Lung (tissue), 12 donors: ENCODE results near the gene DNAH17. TPM values are rescaled to one million over a fixed set of nuclear protein-coding genes. Genes with fewer than 3 reads are reported as not detected.

Experiments
- ATAC-seq: fragments of 200-7000 bp; cut with Tn5 transposase; one replicate; pipeline ENCODE4 v1.9.1; 2020; ENCODE audit warnings: moderate number of reproducible peaks; ENCODE audit not compliant: insufficient read depth, low FRiP score
- DNase-seq, 3 donors: peaks; one replicate each; pipeline ENCODE4 v3.0.0-alpha.2; 2013 to 2017
- H3K27ac ChIP-seq, 2 donors: one replicate each; pipeline ENCODE4 v1.5.1; 2013; ENCODE audit warnings: mild to moderate bottlenecking in 2 of 2, moderate library complexity in 2 of 2, control low read depth in 1 of 2, inconsistent platforms in 1 of 2, low read depth in 1 of 2, low read length in 1 of 2
- H3K27me3 ChIP-seq, 3 donors: one replicate each; pipeline ENCODE4 v1.5.1; 2013; ENCODE audit warnings: low read length in 2 of 3; ENCODE audit not compliant: control insufficient read depth in 3 of 3, insufficient read depth in 3 of 3
- H3K36me3 ChIP-seq, 4 donors: one replicate each; pipeline ENCODE4 v1.5.1; 2013; ENCODE audit warnings: low read length in 4 of 4, mild to moderate bottlenecking in 1 of 4, moderate library complexity in 1 of 4; ENCODE audit not compliant: control insufficient read depth in 4 of 4, insufficient read depth in 4 of 4
- H3K4me1 ChIP-seq, 5 donors: one replicate each; pipeline ENCODE4 v1.5.1; 2013; ENCODE audit warnings: low read length in 5 of 5, mild to moderate bottlenecking in 2 of 5, moderate library complexity in 1 of 5; ENCODE audit not compliant: control insufficient read depth in 5 of 5, insufficient read depth in 5 of 5
- H3K4me3 ChIP-seq: one replicate; pipeline ENCODE4 v1.5.1; 2013; ENCODE audit warnings: mild to moderate bottlenecking, control low read depth, moderate library complexity
- H3K9ac ChIP-seq, 2 donors: one replicate each; pipeline ENCODE4 v1.5.1; 2013; ENCODE audit warnings: low read length in 2 of 2, control low read depth in 1 of 2; ENCODE audit not compliant: insufficient read depth in 1 of 2
- H3K9me3 ChIP-seq, 4 donors: one replicate each; pipeline ENCODE4 v1.5.1; 2013; ENCODE audit warnings: low read length in 3 of 4, mild to moderate bottlenecking in 1 of 4, moderate library complexity in 1 of 4; ENCODE audit not compliant: control insufficient read depth in 4 of 4, insufficient read depth in 3 of 4
- WGBS, 2 donors: extraction: QIAGEN DNeasy Blood & Tissue Kit; methylation state at CpG; one replicate each; pipeline ENCODE4 v1.1.7; 2013; 5-methylcytosine and 5-hydroxymethylcytosine counted together
- polyA plus RNA-seq, 2 donors: library from polyadenylated mRNA; stranded (reverse); fragments of 200-250 nt; gene quantifications; one replicate each; pipeline ENCODE4 v1.2.1, GENCODE V29; 2013
- total RNA-seq, 2 donors: library from RNA; depleted of rRNA in 1 of 2; stranded (reverse); fragments of >200 nt in 1 of 2; gene quantifications; one replicate each; pipeline ENCODE4 v1.2.1, GENCODE V29; 2014 to 2021
- TF ChIP-seq, protein P1 (sequence below): IDR thresholded peaks from 2 replicates; pipeline ENCODE4 v1.5.1; 2012; ENCODE audit warnings: mild to moderate bottlenecking; ENCODE audit errors: control extremely low read depth, extremely low read depth
- donor health status: control.
- donor health status: control.
- donor health status: Bipolar disorder and iron deficiency.
- donor health status: healthy.
- donor health status: DM: yes; HTN: yes; CAD: no.

Gene DNAH17
- total and polyA plus RNA-seq, 4 donors: 0.44 to 1.6 (median 1.2) TPM

DNA sequence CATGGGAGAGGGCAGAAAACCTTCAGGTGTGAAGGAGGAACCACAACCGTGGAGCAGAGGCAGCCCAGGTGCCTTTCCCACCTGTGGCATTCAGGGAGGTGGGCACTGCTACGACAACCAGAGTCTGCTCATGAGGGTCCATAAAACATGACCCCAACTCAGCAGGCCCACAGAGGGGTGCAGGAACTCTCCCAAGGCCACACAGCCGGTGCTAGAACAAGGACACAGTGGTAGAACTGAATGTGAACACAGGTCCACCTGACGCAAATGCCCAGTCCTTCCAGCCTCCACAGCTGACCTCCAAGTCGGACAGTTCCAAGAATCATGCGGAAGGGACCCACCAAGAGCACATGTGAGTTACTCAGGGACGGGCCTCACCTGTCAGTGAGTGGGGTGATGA, 76.4 kb downstream of the DNAH17 start:
- ATAC-seq (no peak), DNase-seq (no peak)
- H3K9ac ChIP-seq: no peak overlapping the region
- no peaks in the 10 kb centered on the region for H3K9me3 ChIP-seq
- WGBS, 2 donors: 94 to 97% methylated on average over 7 of the region's 7 CpGs
- H3K27me3 ChIP-seq: peaks cover 0 to 4% (median 0%) of the 10 kb centered on the region in 3 donors
- no peaks in the 10 kb centered on the region for H3K36me3 ChIP-seq
- TF ChIP-seq, protein P1, sequence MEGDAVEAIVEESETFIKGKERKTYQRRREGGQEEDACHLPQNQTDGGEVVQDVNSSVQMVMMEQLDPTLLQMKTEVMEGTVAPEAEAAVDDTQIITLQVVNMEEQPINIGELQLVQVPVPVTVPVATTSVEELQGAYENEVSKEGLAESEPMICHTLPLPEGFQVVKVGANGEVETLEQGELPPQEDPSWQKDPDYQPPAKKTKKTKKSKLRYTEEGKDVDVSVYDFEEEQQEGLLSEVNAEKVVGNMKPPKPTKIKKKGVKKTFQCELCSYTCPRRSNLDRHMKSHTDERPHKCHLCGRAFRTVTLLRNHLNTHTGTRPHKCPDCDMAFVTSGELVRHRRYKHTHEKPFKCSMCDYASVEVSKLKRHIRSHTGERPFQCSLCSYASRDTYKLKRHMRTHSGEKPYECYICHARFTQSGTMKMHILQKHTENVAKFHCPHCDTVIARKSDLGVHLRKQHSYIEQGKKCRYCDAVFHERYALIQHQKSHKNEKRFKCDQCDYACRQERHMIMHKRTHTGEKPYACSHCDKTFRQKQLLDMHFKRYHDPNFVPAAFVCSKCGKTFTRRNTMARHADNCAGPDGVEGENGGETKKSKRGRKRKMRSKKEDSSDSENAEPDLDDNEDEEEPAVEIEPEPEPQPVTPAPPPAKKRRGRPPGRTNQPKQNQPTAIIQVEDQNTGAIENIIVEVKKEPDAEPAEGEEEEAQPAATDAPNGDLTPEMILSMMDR: no peak
- no peak overlapping the region for H3K4me3 ChIP-seq
- no peak overlapping the region for H3K27ac ChIP-seq
- H3K4me1 ChIP-seq: no peaks in the 10 kb centered on the region

GRCh38 chr17:78499715-78500540, 77.3 kb downstream of the DNAH17 start:
- Histone ChIP-seq H3K9me3 (no peaks in the 10 kb centered on the region), H3K4me1 (no peaks in the 10 kb centered on the region), H3K27ac (no peak overlapping the region), H3K9ac (no peak overlapping the region), H3K4me3 (no peak overlapping the region), H3K27me3 (peaks cover 0 to 4% (median 0%) of the 10 kb centered on the region in 3 donors), H3K36me3 (no peaks in the 10 kb centered on the region)
- 89 to 92% methylated on average over 21 of the region's 21 CpGs for WGBS, 2 donors
- DNase-seq (no peak), ATAC-seq (no peak)
- TF ChIP-seq, protein P1: no peak

GRCh38 chr17:78498848-78499247, 78.3 kb downstream of the DNAH17 start:
- 80 to 84% methylated on average over 17 of the region's 17 CpGs for WGBS, 2 donors

More at GRCh38 chr17:78498848-78499247, 78.3 kb downstream of the DNAH17 start:
- H3K9ac ChIP-seq: no peak overlapping the region
- DNase-seq (no peak), ATAC-seq (no peak)
- no peak overlapping the region for H3K27ac ChIP-seq
- H3K36me3 ChIP-seq: no peaks in the 10 kb centered on the region
- no peaks in the 10 kb centered on the region for H3K9me3 ChIP-seq
- H3K4me1 ChIP-seq: no peaks in the 10 kb centered on the region
- H3K27me3 ChIP-seq: peaks cover 0 to 4% (median 0%) of the 10 kb centered on the region in 3 donors
- TF ChIP-seq, protein P1: no peak
- no peak overlapping the region for H3K4me3 ChIP-seq
